Measurements from ENCODE around the gene CHCHD6. TPM values are rescaled to one million over a fixed set of nuclear protein-coding genes. Genes with fewer than 3 reads are reported as not detected.
A peak's percentile ranks its signal among the peaks of the same experiment; 100 is the strongest.

Gene CHCHD6
- total RNA-seq, 1 donor = 10.9 TPM

- no peak overlapping the region for H3K4me2 ChIP-seq (ENCODE audit: insufficient read depth, low read length)
- TF ChIP-seq CTCF (IDR thresholded peaks at IDR 0.05; ENCODE audit: extremely low read depth, low read depth, low read length) = no peak
- no peak overlapping the region for H3K4me3 ChIP-seq (ENCODE audit: insufficient read depth, low read length)
- H2AFZ ChIP-seq (ENCODE audit: low read length) = no peak overlapping the region
- no peak overlapping the region for H3K27ac ChIP-seq (ENCODE audit: low read depth, low read length)
- no peaks in the 10 kb centered on the region for H3K27me3 ChIP-seq (ENCODE audit: insufficient read depth, low read length)
- H3K79me2 ChIP-seq (ENCODE audit: insufficient read depth, low read length) = no peaks in the 10 kb centered on the region
- no peaks in the 10 kb centered on the region for H3K9me3 ChIP-seq (ENCODE audit: low read depth, low read length)
- no peaks in the 10 kb centered on the region for H4K20me1 ChIP-seq (ENCODE audit: insufficient read depth, low read length)
- H3K4me1 ChIP-seq (ENCODE audit: insufficient read depth, low read length) = no peaks in the 10 kb centered on the region
- no peaks in the 10 kb centered on the region for H3K36me3 ChIP-seq (ENCODE audit: insufficient read depth, low read length)
- DNase-seq (ENCODE audit: insufficient read length, low spot score, missing footprints) = peak; percentile 55
Observed at GRCh38 chr3:126951561-126951960, 247.5 kb downstream of the CHCHD6 start.

DNA sequence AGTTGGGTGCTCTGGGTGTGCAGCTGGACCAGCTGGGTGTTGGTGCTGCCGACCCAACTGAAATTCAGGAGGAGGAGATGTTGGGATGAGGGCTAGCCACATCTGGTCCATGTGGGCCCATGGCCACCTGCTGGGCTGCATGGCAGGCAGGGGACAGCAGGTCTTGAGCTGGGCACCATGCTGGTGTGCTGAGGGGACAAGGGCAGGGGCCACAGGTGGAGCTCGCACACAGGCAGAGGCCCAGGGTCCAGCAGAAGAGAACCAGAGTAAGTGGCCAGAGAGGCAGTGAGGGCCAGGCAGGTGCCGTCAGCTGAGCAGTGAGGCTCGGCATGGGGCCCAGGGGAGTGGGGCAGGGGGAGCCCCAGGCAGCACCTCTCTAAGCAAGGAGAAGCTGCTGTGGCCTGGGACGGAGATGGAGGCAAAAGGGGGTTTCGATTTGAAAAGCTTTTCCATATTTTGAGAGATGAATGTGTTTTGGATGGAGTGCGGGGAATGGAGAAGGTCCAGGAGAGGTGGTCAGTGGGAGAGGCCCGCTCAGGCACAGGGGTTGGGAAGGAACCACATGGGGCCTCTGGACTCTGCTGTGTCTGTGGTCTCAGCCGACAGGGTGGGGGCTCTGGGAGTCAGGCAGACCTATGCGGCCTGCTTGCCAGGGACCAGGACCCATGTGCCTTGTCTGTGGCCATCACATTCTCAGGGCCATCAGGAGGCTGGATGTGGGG, 248.4 kb downstream of the CHCHD6 start:
- no peaks in the 10 kb centered on the region for H4K20me1 ChIP-seq (ENCODE audit: insufficient read depth, low read length)

GRCh38 chr3:126952983-126953660, 249.1 kb downstream of the CHCHD6 start:
- no peak overlapping the region for H2AFZ ChIP-seq (ENCODE audit: low read length)
- peak; percentile 22 for DNase-seq (ENCODE audit: insufficient read length, low spot score, missing footprints)
- H3K36me3 ChIP-seq (ENCODE audit: insufficient read depth, low read length) = no peaks in the 10 kb centered on the region
- no peak overlapping the region for H3K27ac ChIP-seq (ENCODE audit: low read depth, low read length)
- no peaks in the 10 kb centered on the region for H4K20me1 ChIP-seq (ENCODE audit: insufficient read depth, low read length)
- no peaks in the 10 kb centered on the region for H3K4me1 ChIP-seq (ENCODE audit: insufficient read depth, low read length)
- H3K9me3 ChIP-seq (ENCODE audit: low read depth, low read length) = no peaks in the 10 kb centered on the region
- H3K4me2 ChIP-seq (ENCODE audit: insufficient read depth, low read length) = no peak overlapping the region
- no peak for TF ChIP-seq CTCF (IDR thresholded peaks at IDR 0.05; ENCODE audit: extremely low read depth, low read depth, low read length)
- no peaks in the 10 kb centered on the region for H3K79me2 ChIP-seq (ENCODE audit: insufficient read depth, low read length)
- H3K4me3 ChIP-seq (ENCODE audit: insufficient read depth, low read length) = no peak overlapping the region
- no peaks in the 10 kb centered on the region for H3K27me3 ChIP-seq (ENCODE audit: insufficient read depth, low read length)

More for the DNA sequence above, 248.4 kb downstream of the CHCHD6 start:
- Histone ChIP-seq H3K9me3 (ENCODE audit: low read depth, low read length) (no peaks in the 10 kb centered on the region), H3K36me3 (ENCODE audit: insufficient read depth, low read length) (no peaks in the 10 kb centered on the region), H2AFZ (ENCODE audit: low read length) (no peak overlapping the region), H3K27ac (ENCODE audit: low read depth, low read length) (no peak overlapping the region), H3K4me2 (ENCODE audit: insufficient read depth, low read length) (no peak overlapping the region), H3K79me2 (ENCODE audit: insufficient read depth, low read length) (no peaks in the 10 kb centered on the region), H3K27me3 (ENCODE audit: insufficient read depth, low read length) (no peaks in the 10 kb centered on the region), H3K4me1 (ENCODE audit: insufficient read depth, low read length) (no peaks in the 10 kb centered on the region), H3K4me3 (ENCODE audit: insufficient read depth, low read length) (no peak overlapping the region)
- TF ChIP-seq CTCF (IDR thresholded peaks at IDR 0.05; ENCODE audit: extremely low read depth, low read depth, low read length) = no peak
- DNase-seq (ENCODE audit: insufficient read length, low spot score, missing footprints) = peak; percentile 65

DNA sequence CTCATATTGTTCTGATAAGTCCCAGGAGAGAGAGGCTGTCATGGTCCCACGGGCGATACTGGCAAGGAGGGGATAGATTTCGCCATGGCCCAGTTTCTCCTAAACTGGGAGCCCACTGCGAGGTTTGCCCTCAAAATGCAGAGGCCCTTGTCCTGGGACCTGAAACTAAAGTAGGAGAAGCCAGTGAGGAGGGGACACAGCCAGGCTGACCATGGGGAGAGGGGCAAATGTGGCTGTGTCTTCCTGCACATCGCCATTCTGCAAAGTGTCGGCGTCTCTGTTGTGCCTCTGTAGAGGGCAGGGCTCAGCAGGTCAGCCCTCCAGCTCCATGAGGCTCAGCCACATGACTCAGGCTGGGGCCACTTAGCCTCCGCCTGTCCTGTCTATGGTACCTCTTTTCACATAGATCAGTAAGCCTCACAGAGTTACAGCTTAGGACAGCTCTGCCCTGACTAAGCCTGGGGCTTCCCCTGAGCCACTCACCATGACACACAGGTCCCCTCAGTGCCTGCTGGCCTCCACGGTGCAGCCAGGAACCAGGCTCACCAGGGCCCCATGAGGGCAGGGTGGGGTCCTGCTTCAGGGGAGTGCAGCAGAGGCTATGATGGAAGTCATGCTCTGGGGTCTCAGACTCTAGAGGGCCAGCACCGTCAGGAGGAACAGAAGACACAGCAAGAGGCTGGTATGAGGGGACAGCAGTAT, 250.3 kb downstream of the CHCHD6 start:
- no peaks in the 10 kb centered on the region for H4K20me1 ChIP-seq (ENCODE audit: insufficient read depth, low read length)

More for the DNA sequence above, 250.3 kb downstream of the CHCHD6 start:
- H3K4me2 ChIP-seq (ENCODE audit: insufficient read depth, low read length) = no peak overlapping the region
- H3K27ac ChIP-seq (ENCODE audit: low read depth, low read length) = no peak overlapping the region
- H3K4me1 ChIP-seq (ENCODE audit: insufficient read depth, low read length) = no peaks in the 10 kb centered on the region
- H3K4me3 ChIP-seq (ENCODE audit: insufficient read depth, low read length) = no peak overlapping the region
- H2AFZ ChIP-seq (ENCODE audit: low read length) = no peak overlapping the region
- H3K9me3 ChIP-seq (ENCODE audit: low read depth, low read length) = no peaks in the 10 kb centered on the region
- no peaks in the 10 kb centered on the region for H3K27me3 ChIP-seq (ENCODE audit: insufficient read depth, low read length)
- no peak for TF ChIP-seq CTCF (IDR thresholded peaks at IDR 0.05; ENCODE audit: extremely low read depth, low read depth, low read length)
- H3K79me2 ChIP-seq (ENCODE audit: insufficient read depth, low read length) = no peaks in the 10 kb centered on the region
- no peaks in the 10 kb centered on the region for H3K36me3 ChIP-seq (ENCODE audit: insufficient read depth, low read length)
- peak; percentile 83 for DNase-seq (ENCODE audit: insufficient read length, low spot score, missing footprints)
